Activated CD4-positive, alpha-beta memory T cell treated with anti-CD3 and anti-CD28 coated beads for 36 hours (primary cell): ENCODE results near the gene APOO. TPM values are rescaled to one million over a fixed set of nuclear protein-coding genes. Genes with fewer than 3 reads are reported as not detected.
"Not testable (repeated sequence)": the region's sequence is repeated elsewhere in the genome, so short reads cannot be mapped to it uniquely, and the experiment has no call there.

Source experiments
- CTCF ChIA-PET: fragments of 350-600 bp; sonication (Branson Sonifier 250); formaldehyde crosslinking; loops from one replicate; lab custom pipeline; 2021; ENCODE audit warnings: antibody characterized with exemption, inconsistent platforms; lab: Charles Lee
- POLR2A ChIA-PET: fragments of 350-600 bp; sonication (Branson Sonifier 250); formaldehyde crosslinking; loops from one replicate; lab custom pipeline; 2021; ENCODE audit warnings: antibody characterized with exemption; lab: Charles Lee
- DNase-seq: peaks from one replicate; pipeline ENCODE4 v3.0.0-alpha.2; 2020
- H3K27ac Mint-ChIP-seq: one replicate; pipeline ENCODE4 v1.8.0; 2021; ENCODE audit warnings: mixed read lengths
- H3K27me3 Mint-ChIP-seq: one replicate; pipeline ENCODE4 v1.8.0; 2021; ENCODE audit warnings: mixed read lengths
- H3K36me3 Mint-ChIP-seq: one replicate; pipeline ENCODE4 v1.8.0; 2021; ENCODE audit warnings: mixed read lengths
- H3K4me1 Mint-ChIP-seq: one replicate; pipeline ENCODE4 v1.8.0; 2021; ENCODE audit warnings: low read depth, mixed read lengths
- H3K4me3 Mint-ChIP-seq: one replicate; pipeline ENCODE4 v1.8.0; 2021; ENCODE audit warnings: mild to moderate bottlenecking, mixed read lengths
- H3K9me3 Mint-ChIP-seq: one replicate; pipeline ENCODE4 v1.8.0; 2021; ENCODE audit warnings: mixed read lengths
- intact Hi-C: fragments of 100-400 bp; cut with micrococcal nuclease; formaldehyde crosslinking; loops from one replicate; pipeline ENCODE4 v1.15.1; 2023
- total RNA-seq, 2 experiments: library from RNA; stranded (reverse); gene quantifications; one replicate each; pipeline ENCODE4 v1.2.3, GENCODE V29; 2021

APOO gene
- total RNA-seq, 2 experiments from 2014 or later: 32.8 to 35.0 TPM

DNA sequence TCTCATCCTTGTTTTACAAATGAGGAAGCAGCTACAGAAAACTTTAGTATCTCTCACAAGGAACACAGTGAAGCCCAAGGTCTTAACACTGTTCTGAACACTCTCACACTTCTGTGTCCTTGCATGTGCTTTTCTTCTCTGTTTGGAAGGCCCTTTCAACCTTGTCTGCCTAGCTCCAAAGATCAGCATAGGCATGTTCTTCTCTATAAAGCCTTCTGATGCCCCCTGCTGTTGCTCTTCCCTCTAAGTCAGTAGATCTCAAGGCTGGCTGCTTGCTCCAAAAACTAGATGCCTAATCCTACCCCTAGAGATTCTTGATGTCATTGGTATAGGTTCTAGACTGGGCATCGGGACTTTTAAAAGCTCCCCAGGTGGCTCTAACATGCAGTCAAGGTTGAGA, 5.9 kb downstream of the APOO start:
- POLR2A ChIA-PET: interaction anchor here (1.8 kb wide), 2 partner anchors 118 to 159 kb away, joined by 5 to 8 read pairs; partner anchors contain the start of genes ACOT9 and SAT1
- H3K27me3 Mint-ChIP-seq: no peaks in the 10 kb centered on the region
- peaks cover 1% of the 10 kb centered on the region for H3K36me3 Mint-ChIP-seq
- peaks cover 15% of the 10 kb centered on the region for H3K4me1 Mint-ChIP-seq
- peak; percentile 46 for DNase-seq
- H3K27ac Mint-ChIP-seq: no peak overlapping the region
- intact Hi-C loops: loop anchor here (1.0 to 2.0 kb wide), 5 partner anchors 119 to 239 kb away; partner anchors contain the start of gene SAT1
- CTCF ChIA-PET: interaction anchor here (0.6 to 4.3 kb wide), 39 partner anchors 11 to 291 kb away, joined by 3 to 100 read pairs (median 5); partner anchors contain the start of genes ACOT9, EIF2S3, PRDX4 and SAT1
- no peak overlapping the region for H3K4me3 Mint-ChIP-seq
- no peaks in the 10 kb centered on the region for H3K9me3 Mint-ChIP-seq

DNA sequence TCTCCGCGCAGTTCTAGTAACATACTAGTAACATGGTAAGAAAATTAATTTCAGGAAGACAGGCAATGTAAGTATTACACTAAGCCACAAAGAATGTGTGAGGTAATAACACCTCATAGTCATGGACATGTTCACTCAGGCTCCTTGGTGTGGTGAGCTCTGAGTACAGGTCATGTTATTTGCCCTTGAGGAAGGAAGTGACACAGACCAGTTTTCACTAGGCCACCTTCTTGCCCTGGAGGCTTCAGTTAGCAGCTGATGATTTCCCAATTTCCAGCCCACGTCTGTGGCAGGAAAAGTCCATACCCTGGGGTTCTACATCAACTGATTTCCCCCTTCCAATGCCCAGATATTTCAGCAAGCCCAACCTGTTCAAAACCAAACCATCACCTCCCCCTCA, 6.7 kb downstream of the APOO start:
- DNase-seq: peak; percentile 19
- peaks cover 9% of the 10 kb centered on the region for H3K4me1 Mint-ChIP-seq
- H3K27ac Mint-ChIP-seq: no peak overlapping the region
- ChIA-PET CTCF (interaction anchor here (0.7 to 4.3 kb wide), 20 partner anchors 13 to 292 kb away, joined by 3 to 100 read pairs (median 8); partner anchors contain the start of genes EIF2S3 and SAT1), POLR2A (interaction anchor here (1.8 kb wide), 2 partner anchors 118 to 158 kb away, joined by 5 to 8 read pairs; partner anchors contain the start of genes ACOT9 and SAT1)
- peaks cover 1% of the 10 kb centered on the region for H3K36me3 Mint-ChIP-seq
- intact Hi-C loops: no loop called here
- H3K9me3 Mint-ChIP-seq: no peaks in the 10 kb centered on the region
- H3K27me3 Mint-ChIP-seq: no peaks in the 10 kb centered on the region
- H3K4me3 Mint-ChIP-seq: no peak overlapping the region

- Mint-ChIP-seq H3K27ac (no peak overlapping the region), H3K4me3 (no peak overlapping the region), H3K36me3 (peaks cover 1% of the 10 kb centered on the region), H3K4me1 (peaks cover 7% of the 10 kb centered on the region), H3K9me3 (no peaks in the 10 kb centered on the region), H3K27me3 (no peaks in the 10 kb centered on the region)
- CTCF ChIA-PET: interaction anchor here (1.5 to 4.3 kb wide), 7 partner anchors 12 to 206 kb away, joined by 4 to 100 read pairs (median 16); partner anchors contain the start of genes EIF2S3 and SAT1
- DNase-seq: no peak
- POLR2A ChIA-PET: interaction anchor here (1.8 kb wide), 1 partner anchor 157 kb away, joined by 5 read pairs; the partner anchor contains the start of gene ACOT9
- intact Hi-C loops: no loop called here
Observed at GRCh38 chrX:23900220-23900797, 7.4 kb downstream of the APOO start.

DNA sequence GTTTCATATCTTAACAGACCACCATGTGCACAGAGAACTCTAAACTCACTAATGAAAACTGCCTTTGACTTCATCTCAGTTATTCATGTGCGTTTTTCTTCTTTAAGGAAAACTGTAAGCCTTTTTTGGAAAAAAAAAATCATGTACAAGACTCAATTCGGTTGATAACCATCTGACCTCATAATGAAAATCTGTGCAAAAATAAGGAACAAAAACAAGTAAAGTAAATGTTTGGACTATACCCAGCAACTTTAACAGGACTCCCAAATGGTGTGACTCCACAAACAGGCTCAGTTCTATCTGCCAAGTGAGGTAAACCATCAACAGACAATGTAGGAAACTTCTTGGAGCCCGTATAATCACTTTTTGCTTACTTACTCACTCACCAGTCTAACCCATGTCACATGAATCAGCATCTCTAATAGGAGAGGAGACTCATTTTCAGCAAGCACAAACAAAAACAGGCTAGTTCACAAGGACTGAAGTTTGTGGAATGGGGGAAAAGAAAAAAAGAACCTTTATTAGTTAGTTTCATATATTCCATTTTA, 9.3 kb downstream of the APOO start:
- Mint-ChIP-seq H3K4me1 (peaks cover 3% of the 10 kb centered on the region), H3K27me3 (no peaks in the 10 kb centered on the region), H3K9me3 (no peaks in the 10 kb centered on the region), H3K27ac (no peak overlapping the region), H3K4me3 (no peak overlapping the region), H3K36me3 (peaks cover 1% of the 10 kb centered on the region)
- POLR2A ChIA-PET: interaction anchor here (0.6 kb wide), 1 partner anchor 147 kb away, joined by 5 read pairs; no protein-coding TSS in a partner anchor
- intact Hi-C loops: no loop called here
- CTCF ChIA-PET: no interaction called here
- DNase-seq: no peak

GRCh38 chrX:23896981-23897380, 10.8 kb downstream of the APOO start:
- no peak overlapping the region for H3K4me3 Mint-ChIP-seq
- H3K4me1 Mint-ChIP-seq: peaks cover 3% of the 10 kb centered on the region
- H3K36me3 Mint-ChIP-seq: peaks cover 1% of the 10 kb centered on the region
- no peaks in the 10 kb centered on the region for H3K27me3 Mint-ChIP-seq
- DNase-seq: no peak
- intact Hi-C loops: no loop called here
- POLR2A ChIA-PET: no interaction called here
- no peak overlapping the region for H3K27ac Mint-ChIP-seq
- CTCF ChIA-PET: no interaction called here
- no peaks in the 10 kb centered on the region for H3K9me3 Mint-ChIP-seq

DNA sequence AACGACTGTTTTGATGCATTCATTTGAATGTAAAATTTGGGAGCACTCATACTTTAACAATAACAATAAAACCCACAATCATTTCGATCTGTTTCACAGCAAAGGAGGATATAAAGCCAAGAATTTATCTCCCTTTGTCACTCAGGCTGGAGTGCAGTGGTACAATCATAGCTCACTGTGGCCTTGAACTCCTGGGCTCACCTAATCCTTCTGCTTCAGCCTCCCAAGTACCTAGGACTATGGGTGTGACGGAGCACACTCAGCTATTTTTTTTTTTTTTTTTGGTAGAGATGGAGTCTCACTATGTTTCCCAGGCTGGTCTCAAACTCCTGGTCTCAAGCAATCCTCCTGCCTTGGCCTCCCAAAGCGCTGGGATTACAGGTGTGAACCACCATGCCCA, 11.2 kb downstream of the APOO start:
- H3K36me3 Mint-ChIP-seq, DNase-seq, CTCF ChIA-PET, H3K27me3 Mint-ChIP-seq, H3K9me3 Mint-ChIP-seq, POLR2A ChIA-PET, H3K4me3 Mint-ChIP-seq, H3K27ac Mint-ChIP-seq, intact Hi-C loops, H3K4me1 Mint-ChIP-seq: not testable (repeated sequence)

DNA sequence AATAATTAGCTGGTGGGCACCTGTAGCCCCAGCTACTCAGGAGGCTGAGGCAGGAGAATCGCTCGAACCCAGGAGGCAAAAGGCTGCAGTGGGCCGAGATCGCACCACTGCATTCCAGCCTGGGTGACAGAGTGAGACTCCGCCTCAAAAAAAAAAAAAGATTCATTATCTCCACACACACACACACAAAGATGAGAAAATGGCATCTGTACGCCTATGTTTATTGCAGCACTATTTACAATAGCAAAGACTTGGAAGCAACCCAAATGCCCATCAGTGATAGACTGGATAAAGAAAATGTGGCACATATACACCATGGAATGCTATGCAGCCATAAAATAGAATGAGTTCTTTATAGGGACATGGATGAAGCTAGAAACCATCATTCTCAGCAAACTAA, 12.7 kb downstream of the APOO start:
- CTCF ChIA-PET, H3K27ac Mint-ChIP-seq, H3K4me3 Mint-ChIP-seq, H3K36me3 Mint-ChIP-seq, H3K4me1 Mint-ChIP-seq, intact Hi-C loops, H3K9me3 Mint-ChIP-seq, H3K27me3 Mint-ChIP-seq, POLR2A ChIA-PET, DNase-seq: not testable (repeated sequence)

DNA sequence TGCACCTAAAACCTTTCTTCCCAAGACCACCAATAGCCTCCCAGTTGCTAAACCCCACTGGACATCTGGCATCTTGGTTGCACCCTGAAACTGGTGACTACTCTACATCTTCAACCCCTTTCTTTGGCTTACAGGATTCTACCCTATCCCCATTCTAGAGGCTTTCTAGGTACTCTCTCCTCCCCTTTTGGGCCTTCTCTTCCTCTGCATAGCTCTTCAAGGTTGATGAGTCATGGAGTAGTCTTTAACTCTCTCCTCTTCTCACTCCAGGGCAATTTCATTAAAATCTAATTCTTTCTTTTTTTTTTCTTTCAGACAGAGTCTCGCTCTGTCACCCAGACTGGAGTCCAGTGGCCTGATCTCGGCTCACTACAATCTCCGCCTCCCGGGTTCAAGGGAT, 16.8 kb downstream of the APOO start:
- Mint-ChIP-seq H3K9me3 (no peaks in the 10 kb centered on the region), H3K27ac (no peak overlapping the region), H3K36me3 (no peaks in the 10 kb centered on the region), H3K4me1 (no peaks in the 10 kb centered on the region), H3K27me3 (no peaks in the 10 kb centered on the region), H3K4me3 (no peak overlapping the region)
- no peak for DNase-seq
- intact Hi-C loops: no loop called here
- CTCF ChIA-PET: interaction anchor here (1.4 kb wide), 1 partner anchor 11 kb away, joined by 7 read pairs; no protein-coding TSS in a partner anchor
- POLR2A ChIA-PET: no interaction called here

DNA sequence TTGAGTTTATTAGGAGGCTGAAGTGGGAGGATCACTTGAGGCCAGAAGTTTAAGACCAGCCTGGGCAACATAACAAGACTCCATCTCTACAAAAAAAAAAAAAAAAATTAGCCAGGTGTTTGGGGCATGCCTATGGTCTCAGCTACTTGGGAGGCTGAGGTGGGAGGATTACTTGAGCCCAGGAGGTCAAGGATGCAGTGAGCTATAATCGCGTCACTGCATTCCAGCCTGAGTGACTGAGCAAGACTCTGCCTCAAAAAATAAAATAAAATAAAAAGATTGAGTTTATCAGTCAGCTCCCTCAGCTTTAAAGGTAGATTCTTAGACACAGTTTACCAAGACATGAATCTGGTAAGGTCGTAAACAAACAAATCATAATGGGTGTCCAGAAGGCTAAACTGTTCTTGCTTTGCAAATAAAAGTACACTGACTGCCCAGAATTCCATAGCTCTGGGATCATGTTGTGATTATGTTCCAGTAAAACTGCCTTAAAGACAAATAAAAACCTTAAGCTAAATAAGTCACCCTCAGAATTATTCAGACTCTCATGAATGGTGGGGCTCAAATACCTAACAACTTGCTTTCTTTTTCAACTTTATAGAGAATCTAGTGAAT, 18.7 kb downstream of the APOO start:
- CTCF ChIA-PET: interaction anchor here (0.6 kb wide), 1 partner anchor 11 kb away, joined by 3 read pairs; no protein-coding TSS in a partner anchor
- DNase-seq: no peak
- Mint-ChIP-seq H3K27me3 (no peaks in the 10 kb centered on the region), H3K4me1 (peaks cover 7% of the 10 kb centered on the region), H3K4me3 (no peak overlapping the region), H3K9me3 (no peaks in the 10 kb centered on the region), H3K36me3 (peaks cover 2% of the 10 kb centered on the region), H3K27ac (no peak overlapping the region)
- POLR2A ChIA-PET: interaction anchor here (0.5 to 1.0 kb wide), 2 partner anchors 105 to 125 kb away, joined by 3 to 4 read pairs; partner anchors contain the start of gene SAT1
- intact Hi-C loops: no loop called here

DNA sequence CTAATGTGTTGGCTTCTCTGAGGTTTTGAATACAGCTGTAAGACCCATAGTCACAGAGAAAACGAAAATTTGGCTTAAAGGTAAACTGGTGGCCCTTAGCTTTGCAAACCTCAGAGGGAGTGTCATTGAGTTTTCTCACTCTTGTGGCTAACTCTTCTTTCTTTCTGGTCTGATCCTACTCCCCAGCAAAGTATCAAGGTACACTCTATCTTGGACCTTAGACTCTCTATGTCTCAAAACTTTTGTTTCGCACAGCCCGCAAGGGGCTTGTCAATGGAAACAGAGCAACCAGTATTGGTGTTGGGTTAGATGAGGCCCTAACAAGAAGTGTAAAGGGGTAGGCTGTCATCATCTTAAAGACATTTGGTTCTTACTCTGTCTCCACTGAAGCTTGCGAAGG, 19.8 kb downstream of the APOO start:
- POLR2A ChIA-PET: no interaction called here
- Mint-ChIP-seq H3K36me3 (peaks cover 2% of the 10 kb centered on the region), H3K27me3 (no peaks in the 10 kb centered on the region), H3K4me3 (no peak overlapping the region), H3K4me1 (peaks cover 15% of the 10 kb centered on the region), H3K27ac (no peak overlapping the region), H3K9me3 (no peaks in the 10 kb centered on the region)
- intact Hi-C loops: no loop called here
- no peak for DNase-seq
- CTCF ChIA-PET: interaction anchor here (1.4 kb wide), 1 partner anchor 13 kb away, joined by 6 read pairs; no protein-coding TSS in a partner anchor

DNA sequence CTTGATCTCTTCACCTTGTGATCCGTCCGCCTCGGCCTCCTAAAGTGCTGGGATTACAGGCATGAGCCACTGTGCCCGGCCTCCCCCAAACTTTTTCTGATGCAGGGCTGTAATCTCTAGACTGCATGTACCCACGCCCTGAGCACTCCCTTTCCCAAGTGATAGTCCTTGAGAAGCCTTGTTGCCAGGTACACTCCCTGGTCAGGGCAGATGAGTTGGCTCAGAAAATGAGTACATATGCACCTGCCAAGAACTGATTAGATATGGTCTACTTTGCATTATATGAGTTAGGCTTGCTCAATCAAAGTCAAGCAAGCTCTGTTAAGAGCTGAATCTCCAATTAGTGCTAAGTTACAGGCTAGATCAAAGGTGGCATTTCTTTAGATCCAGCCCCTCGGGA, 20.3 kb downstream of the APOO start:
- CTCF ChIA-PET: interaction anchor here (1.4 kb wide), 1 partner anchor 14 kb away, joined by 6 read pairs; no protein-coding TSS in a partner anchor
- Mint-ChIP-seq H3K27ac (no peak overlapping the region), H3K27me3 (no peaks in the 10 kb centered on the region), H3K4me1 (peaks cover 15% of the 10 kb centered on the region), H3K9me3 (no peaks in the 10 kb centered on the region), H3K36me3 (peaks cover 2% of the 10 kb centered on the region), H3K4me3 (no peak overlapping the region)
- DNase-seq: no peak
- intact Hi-C loops: no loop called here
- POLR2A ChIA-PET: no interaction called here

- intact Hi-C loops: no loop called here
- peaks cover 15% of the 10 kb centered on the region for H3K4me1 Mint-ChIP-seq
- peaks cover 2% of the 10 kb centered on the region for H3K36me3 Mint-ChIP-seq
- no peaks in the 10 kb centered on the region for H3K9me3 Mint-ChIP-seq
- H3K4me3 Mint-ChIP-seq: no peak overlapping the region
- no peaks in the 10 kb centered on the region for H3K27me3 Mint-ChIP-seq
- no peak overlapping the region for H3K27ac Mint-ChIP-seq
- ChIA-PET CTCF (interaction anchor here (1.4 kb wide), 1 partner anchor 16 kb away, joined by 7 read pairs; no protein-coding TSS in a partner anchor), POLR2A (no interaction called here)
- no peak for DNase-seq
Observed at GRCh38 chrX:23885803-23886202, 21.9 kb downstream of the APOO start.
